CD14-positive monocyte (primary cell): ENCODE measurements around the gene AOC1. TPM values are rescaled to one million over a fixed set of nuclear protein-coding genes. Genes with fewer than 3 reads are reported as not detected.

Experiments used
- DNase-seq, 3 donors: peaks; one replicate each; pipeline ENCODE4 v3.0.0-alpha.2; 2011 to 2022
- H2AFZ ChIP-seq: 2 replicates; pipeline ENCODE4 v1.6.0; 2012; ENCODE audit warnings: mild to moderate bottlenecking, low read depth, low read length, inconsistent platforms; ENCODE audit not compliant: insufficient read depth, poor library complexity, severe bottlenecking
- H3K27ac ChIP-seq, 2 donors: 1 replicate in 1 of 2; 2 replicates in 1 of 2; pipeline ENCODE4 v1.5.1; 2012 to 2013; ENCODE audit warnings: low read length in 2 of 2, control low read depth in 1 of 2, inconsistent platforms in 1 of 2, low read depth in 1 of 2, mild to moderate bottlenecking in 1 of 2
- H3K27me3 ChIP-seq, 2 donors: one replicate each; pipeline versions ENCODE4 v1.6.0 to v1.6.1; 2011 to 2013; ENCODE audit warnings: low read length in 2 of 2; ENCODE audit not compliant: control insufficient read depth in 2 of 2, insufficient read depth in 2 of 2
- H3K36me3 ChIP-seq, 2 donors: replicated peaks in 1 of 2; 1 replicate in 1 of 2; 2 replicates in 1 of 2; pipeline versions ENCODE4 v1.5.1 to v1.6.1; 2012 to 2013; ENCODE audit warnings: low read length in 2 of 2, control low read depth in 1 of 2, inconsistent platforms in 1 of 2, mild to moderate bottlenecking in 1 of 2; ENCODE audit not compliant: insufficient read depth in 2 of 2, control insufficient read depth in 1 of 2
- H3K4me1 ChIP-seq, 2 donors: 1 replicate in 1 of 2; 2 replicates in 1 of 2; pipeline versions ENCODE4 v1.5.1 to v1.6.1; 2012 to 2013; ENCODE audit warnings: low read length in 2 of 2, control low read depth in 1 of 2, inconsistent platforms in 1 of 2, mild to moderate bottlenecking in 1 of 2, moderate library complexity in 1 of 2; ENCODE audit not compliant: insufficient read depth in 2 of 2, control insufficient read depth in 1 of 2
- H3K4me2 ChIP-seq: replicated peaks from 2 replicates; pipeline ENCODE3; 2012; ENCODE audit warnings: low read length, moderate library complexity, mild to moderate bottlenecking; ENCODE audit not compliant: poor library complexity, severe bottlenecking; ENCODE audit errors: extremely low read depth
- H3K4me3 ChIP-seq, 3 experiments: fragments of 200-600 bp in 1 of 3; sonication (generic) in 1 of 3; replicated peaks in 1 of 3; 1 replicate in 2 of 3; 2 replicates in 1 of 3; pipeline ENCODE4 v1.5.1; 2011 to 2013; ENCODE audit warnings: low read length in 3 of 3, mild to moderate bottlenecking in 3 of 3, control low read depth in 2 of 3, low read depth in 2 of 3, inconsistent platforms in 1 of 3, moderate library complexity in 1 of 3
- H3K79me2 ChIP-seq: 2 replicates; pipeline ENCODE4 v1.6.0; 2012; ENCODE audit warnings: mild to moderate bottlenecking, control low read depth, inconsistent platforms, low read length, moderate library complexity; ENCODE audit not compliant: insufficient read depth
- H3K9ac ChIP-seq: 2 replicates; pipeline ENCODE4 v1.6.0; 2017; ENCODE audit warnings: low read length, mild to moderate bottlenecking; ENCODE audit not compliant: insufficient read depth, poor library complexity, severe bottlenecking
- H3K9me3 ChIP-seq, 2 donors: replicated peaks in 1 of 2; 1 replicate in 1 of 2; 2 replicates in 1 of 2; pipeline versions ENCODE4 v1.5.1 to v1.6.1; 2012 to 2013; ENCODE audit warnings: low read length in 2 of 2, control low read depth in 1 of 2; ENCODE audit not compliant: control insufficient read depth in 1 of 2, insufficient read depth in 1 of 2
- H4K20me1 ChIP-seq: 2 replicates; pipeline ENCODE4 v1.6.0; 2012; ENCODE audit warnings: mild to moderate bottlenecking, low read length, control low read depth, moderate library complexity; ENCODE audit not compliant: insufficient read depth
- H3K27ac Mint-ChIP-seq, 7 donors: one replicate each; pipeline ENCODE4 v1.8.0; 2020; ENCODE audit warnings: mild to moderate bottlenecking in 7 of 7, mixed read lengths in 7 of 7, moderate library complexity in 6 of 7, inconsistent platforms in 2 of 7
- H3K27me3 Mint-ChIP-seq, 3 donors: one replicate each; pipeline ENCODE4 v1.8.0; 2021 to 2022; ENCODE audit warnings: low read depth in 3 of 3, mild to moderate bottlenecking in 3 of 3, mixed read lengths in 3 of 3, moderate library complexity in 3 of 3, inconsistent platforms in 1 of 3
- H3K36me3 Mint-ChIP-seq, 2 donors: one replicate each; pipeline ENCODE4 v1.8.0; 2020; ENCODE audit warnings: mixed read lengths in 2 of 2, inconsistent platforms in 1 of 2, mild to moderate bottlenecking in 1 of 2
- H3K4me1 Mint-ChIP-seq: one replicate; pipeline ENCODE4 v1.8.0; 2020; ENCODE audit warnings: mild to moderate bottlenecking, mixed read lengths
- H3K4me3 Mint-ChIP-seq, 2 donors: one replicate each; pipeline ENCODE4 v1.8.0; 2020; ENCODE audit warnings: mild to moderate bottlenecking in 2 of 2, mixed read lengths in 2 of 2, moderate library complexity in 1 of 2
- H3K9me3 Mint-ChIP-seq, 7 donors: one replicate each; pipeline ENCODE4 v1.8.0; 2020 to 2022; ENCODE audit warnings: mixed read lengths in 7 of 7, mild to moderate bottlenecking in 6 of 7, moderate library complexity in 6 of 7, inconsistent platforms in 2 of 7
- CTCF ChIP-seq: fragments of 200-600 bp; IDR thresholded peaks from one replicate; pipeline ENCODE4 v1.8.0; 2022; ENCODE audit warnings: antibody characterized with exemption, mild to moderate bottlenecking
- WGBS: methylation state at CpG from one replicate; pipeline ENCODE4 v1.1.5; 2013; ENCODE audit warnings: missing lambda C conversion rate; ENCODE audit not compliant: insufficient coverage; 5-methylcytosine and 5-hydroxymethylcytosine counted together
- intact Hi-C, 2 donors: fragments of 100-400 bp; cut with micrococcal nuclease; formaldehyde crosslinking; loops; one replicate each; pipeline versions ENCODE4 v1.15.0 to v1.15.1; 2023
- polyA plus RNA-seq, 3 donors: library from polyadenylated mRNA; depleted of rRNA in 1 of 3; unstranded in 2 of 3; stranded (reverse) in 1 of 3; fragments of 300-500 nt in 2 of 3; fragments of >200 nt in 1 of 3; fragmentation: Illumina TruSeq in 2 of 3; gene quantifications; 1 replicate in 2 of 3; 2 replicates in 1 of 3; pipeline ENCODE4 v1.2.3, GENCODE V29; 2012 to 2021

Gene AOC1
- polyA plus RNA-seq, 3 donors = 0.16 to 0.31 TPM; not detected in 1

- no peak for DNase-seq
These were observed 9.6 kb upstream of the AOC1 start for GRCh38 chr7:150842716-150843115.

GRCh38 chr7:150845421-150845861, 6.9 kb upstream of the AOC1 start:
- H3K36me3 ChIP-seq = no peaks in the 10 kb centered on the region
- DNase-seq = no peak
- H3K4me2 ChIP-seq = no peak overlapping the region
- intact Hi-C loops = no loop called here
- no peak overlapping the region for H3K27ac ChIP-seq
- H3K9ac ChIP-seq = no peak overlapping the region
- no peaks in the 10 kb centered on the region for H3K27me3 ChIP-seq
- peaks cover 12% of the 10 kb centered on the region for H3K4me1 Mint-ChIP-seq
- H3K36me3 Mint-ChIP-seq = no peaks in the 10 kb centered on the region
- peaks cover 0 to 6% (median 4%) of the 10 kb centered on the region in 7 donors for H3K9me3 Mint-ChIP-seq
- TF ChIP-seq CTCF = no peak
- H3K79me2 ChIP-seq = no peaks in the 10 kb centered on the region
- peak overlapping the region in 4 of 7 donors; percentile 19 to 58 (median 40) for H3K27ac Mint-ChIP-seq
- peaks cover 0 to 6% (median 5%) of the 10 kb centered on the region in 3 donors for H3K27me3 Mint-ChIP-seq
- H4K20me1 ChIP-seq = no peaks in the 10 kb centered on the region
- no peak overlapping the region for H3K4me3 Mint-ChIP-seq
- WGBS = 30% methylated on average over 3 of the region's 4 CpGs
- H3K4me3 ChIP-seq = no peak overlapping the region
- H3K9me3 ChIP-seq = peaks cover 0 to 7% of the 10 kb centered on the region in 2 donors
- H2AFZ ChIP-seq = no peak overlapping the region
- peaks cover 4 to 8% of the 10 kb centered on the region in 2 donors for H3K4me1 ChIP-seq

More at GRCh38 chr7:150842716-150843115, 9.6 kb upstream of the AOC1 start:
- Histone ChIP-seq H3K79me2 (no peaks in the 10 kb centered on the region), H3K4me1 (peaks cover 4 to 8% of the 10 kb centered on the region in 2 donors), H3K9ac (no peak overlapping the region), H3K27ac (no peak overlapping the region), H3K9me3 (peaks cover 0 to 7% of the 10 kb centered on the region in 2 donors), H3K27me3 (no peaks in the 10 kb centered on the region), H3K4me3 (no peak overlapping the region), H3K36me3 (no peaks in the 10 kb centered on the region), H4K20me1 (no peaks in the 10 kb centered on the region), H2AFZ (no peak overlapping the region), H3K4me2 (no peak overlapping the region)
- WGBS = 100% methylated on average over 1 of the region's 4 CpGs
- intact Hi-C loops = no loop called here
- H3K4me3 Mint-ChIP-seq = no peak overlapping the region
- H3K36me3 Mint-ChIP-seq = no peaks in the 10 kb centered on the region
- TF ChIP-seq CTCF = no peak
- H3K27ac Mint-ChIP-seq = no peak overlapping the region
- peaks cover 0 to 6% (median 4%) of the 10 kb centered on the region in 7 donors for H3K9me3 Mint-ChIP-seq
- H3K27me3 Mint-ChIP-seq = peaks cover 0 to 5% (median 4%) of the 10 kb centered on the region in 3 donors
- peaks cover 12% of the 10 kb centered on the region for H3K4me1 Mint-ChIP-seq
